Measurements from ENCODE around the gene BBS9.

Gene BBS9

GRCh38 chr7:33128631-33128989, 754 bp upstream of the BBS9 start:
- no peak for DNase-seq

GRCh38 chr7:33129806-33130153, 416 bp downstream of the BBS9 start:
- DNase-seq, result no peak

GRCh38 chr7:33130184-33130583, 820 bp downstream of the BBS9 start:
- DNase-seq, result no peak

- DNase-seq, result no peak
Observed at GRCh38 chr7:33137103-33137502, 7.7 kb downstream of the BBS9 start.

- DNase-seq, result no peak
Observed at GRCh38 chr7:33142585-33142984, 13.2 kb downstream of the BBS9 start.

GRCh38 chr7:33143996-33144718, 14.8 kb downstream of the BBS9 start:
- no peak for DNase-seq

GRCh38 chr7:33145156-33145555, 15.8 kb downstream of the BBS9 start:
- DNase-seq, result no peak

GRCh38 chr7:33152087-33152486, 22.7 kb downstream of the BBS9 start:
- DNase-seq, result no peak

- DNase-seq, result no peak
Observed at GRCh38 chr7:33155811-33156210, 26.4 kb downstream of the BBS9 start.

- DNase-seq, result no peak
Observed at GRCh38 chr7:33156441-33156840, 27.1 kb downstream of the BBS9 start.

GRCh38 chr7:33157311-33157710, 27.9 kb downstream of the BBS9 start:
- no peak for DNase-seq

GRCh38 chr7:33157781-33158180, 28.4 kb downstream of the BBS9 start:
- no peak for DNase-seq

- DNase-seq, result no peak
Observed at GRCh38 chr7:33177876-33178275, 48.5 kb downstream of the BBS9 start.

GRCh38 chr7:33179519-33179918, 50.2 kb downstream of the BBS9 start:
- no peak for DNase-seq

- DNase-seq, result no peak
Observed at GRCh38 chr7:33183504-33183903, 54.1 kb downstream of the BBS9 start.

- no peak for DNase-seq
Observed at GRCh38 chr7:33184828-33185227, 55.5 kb downstream of the BBS9 start.

- DNase-seq, result no peak
Observed at GRCh38 chr7:33185786-33186185, 56.4 kb downstream of the BBS9 start.

- no peak for DNase-seq
Observed at GRCh38 chr7:33186192-33186591, 56.8 kb downstream of the BBS9 start.

- DNase-seq, result no peak
Observed at GRCh38 chr7:33190688-33191304, 61.4 kb downstream of the BBS9 start.

GRCh38 chr7:33191340-33191739, 62.0 kb downstream of the BBS9 start:
- no peak for DNase-seq

- DNase-seq, result no peak
Observed at GRCh38 chr7:33192695-33193291, 63.4 kb downstream of the BBS9 start.

GRCh38 chr7:33193308-33193864, 64.0 kb downstream of the BBS9 start:
- DNase-seq, result no peak

GRCh38 chr7:33195264-33195663, 65.9 kb downstream of the BBS9 start:
- DNase-seq, result no peak

GRCh38 chr7:33196221-33196620, 66.9 kb downstream of the BBS9 start:
- DNase-seq, result no peak

Measured in activated naive CD4-positive, alpha-beta T cell treated with anti-CD3 and anti-CD28 coated beads, Interleukin-2, amount 50 U/mL, for 16 hours (primary cell).